ENCODE results near the gene LONRF3. TPM values are rescaled to one million over a fixed set of nuclear protein-coding genes. Genes with fewer than 3 reads are reported as not detected.
A peak's percentile ranks its signal among the peaks of the same experiment; 100 is the strongest.

LONRF3 gene
- total and polyA plus RNA-seq, 2 of the 13 experiments (the other 11 are each of a cell fraction or from before 2014, with no cell fraction given), result 4.8 to 11.6 TPM

GRCh38 chrX:118975831-118976598, 1.6 kb downstream of the LONRF3 start (continued):
- TF ChIP-seq ZNF513 (CRISPR knock-in tag; conservative IDR thresholded peaks at IDR 0.05) (no peak), ATRX (CRISPR knock-in tag; IDR thresholded peaks at IDR 0.05; ENCODE audit: borderline replicate concordance) (no peak), SIN3B (IDR thresholded peaks at IDR 0.05; ENCODE audit: low read length) (no peak), ETV6 (CRISPR knock-in tag; conservative IDR thresholded peaks at IDR 0.05) (no peak), KLF9 (CRISPR knock-in tag; IDR thresholded peaks at IDR 0.05; ENCODE audit: low read depth) (no peak), ZSCAN21 (CRISPR knock-in tag; IDR thresholded peaks at IDR 0.05; ENCODE audit: borderline replicate concordance) (no peak), GABPA (IDR thresholded peaks at IDR 0.05; ENCODE audit: low read depth, low read length) (0 out of 2 replicates have a peak, but pooled peaks have one; percentile 28), GABPA (CRISPR knock-in tag; IDR thresholded peaks at IDR 0.05; ENCODE audit: low read depth) (0 out of 2 replicates have a peak, but pooled peaks have one; percentile 23), ZNF484 (CRISPR knock-in tag; IDR thresholded peaks at IDR 0.05; ENCODE audit: borderline replicate concordance, low read depth) (no peak), UBTF (CRISPR knock-in tag; IDR thresholded peaks at IDR 0.05) (peak; percentile 74), PRDM4 (CRISPR knock-in tag; IDR thresholded peaks at IDR 0.05; ENCODE audit: borderline replicate concordance) (no peak), CSRNP2 (CRISPR knock-in tag; conservative IDR thresholded peaks at IDR 0.05; ENCODE audit: low read depth) (no peak), CEBPB (IDR thresholded peaks at IDR 0.05; ENCODE audit: borderline replicate concordance, low read depth, low read length) (peak; percentile 92), ZNF17 (CRISPR knock-in tag; IDR thresholded peaks at IDR 0.05) (no peak), NKX3-1 (CRISPR knock-in tag; IDR thresholded peaks at IDR 0.05) (no peak), ZNF543 (CRISPR knock-in tag; IDR thresholded peaks at IDR 0.05) (peak; percentile 68; the same call in 1 of the 2 replicates), RXRB (CRISPR knock-in tag; IDR thresholded peaks at IDR 0.05; ENCODE audit: borderline replicate concordance) (peak; percentile 70), ELF4 (CRISPR knock-in tag; IDR thresholded peaks at IDR 0.05; ENCODE audit: borderline replicate concordance) (no peak), TEAD2 (CRISPR knock-in tag; IDR thresholded peaks at IDR 0.05) (no peak)

All from HepG2 (cell line).